H9 (cell line): ENCODE measurements around the gene PCDH17. TPM values are rescaled to one million over a fixed set of nuclear protein-coding genes. Genes with fewer than 3 reads are reported as not detected.

Source experiments
- DNase-seq: peaks from one replicate; pipeline ENCODE4 v3.0.0-alpha.2; 2017
- H2AFZ ChIP-seq: one replicate; pipeline ENCODE4 v1.6.1; 2013; ENCODE audit warnings: mild to moderate bottlenecking, low read length, control low read depth, moderate library complexity
- H2AK5ac ChIP-seq: 2 replicates; pipeline ENCODE4 v1.6.1; 2013; ENCODE audit warnings: low read length, control low read depth, mixed read lengths; ENCODE audit not compliant: insufficient read length
- H2BK120ac ChIP-seq: one replicate; pipeline ENCODE4 v1.6.1; 2013; ENCODE audit warnings: low read depth, mild to moderate bottlenecking, low read length, control low read depth, inconsistent platforms; ENCODE audit not compliant: poor library complexity, severe bottlenecking
- H2BK12ac ChIP-seq: 2 replicates; pipeline ENCODE4 v1.6.1; 2013; ENCODE audit warnings: low read length, control low read depth, mixed read lengths, low read depth; ENCODE audit not compliant: insufficient read length
- H2BK15ac ChIP-seq: 2 replicates; pipeline ENCODE4 v1.6.1; 2013; ENCODE audit warnings: low read depth, low read length, control low read depth
- H2BK20ac ChIP-seq: one replicate; pipeline ENCODE4 v1.6.1; 2013; ENCODE audit warnings: low read depth, mild to moderate bottlenecking, low read length, control low read depth, inconsistent platforms; ENCODE audit not compliant: poor library complexity, severe bottlenecking
- H2BK5ac ChIP-seq: 2 replicates; pipeline ENCODE4 v1.6.1; 2013; ENCODE audit warnings: low read length, control low read depth, mixed read lengths; ENCODE audit not compliant: insufficient read length
- H3K14ac ChIP-seq: 2 replicates; pipeline ENCODE4 v1.6.1; 2013; ENCODE audit warnings: low read length, control low read depth; ENCODE audit not compliant: insufficient read depth
- H3K18ac ChIP-seq: 2 replicates; pipeline ENCODE4 v1.6.1; 2013; ENCODE audit warnings: low read depth, mild to moderate bottlenecking, mixed read lengths, low read length, control low read depth; ENCODE audit not compliant: insufficient read length
- H3K23ac ChIP-seq: 2 replicates; pipeline ENCODE4 v1.6.1; 2013; ENCODE audit warnings: low read length, control low read depth, mixed read lengths, low read depth; ENCODE audit not compliant: insufficient read length
- H3K23me2 ChIP-seq: 2 replicates; pipeline ENCODE4 v1.6.1; 2013; ENCODE audit warnings: low read depth, mild to moderate bottlenecking, mixed read lengths, low read length, control low read depth; ENCODE audit not compliant: insufficient read length, poor library complexity, severe bottlenecking
- H3K27ac ChIP-seq: 2 replicates; pipeline ENCODE4 v1.5.1; 2013; ENCODE audit warnings: low read length, control low read depth, mixed read lengths, low read depth; ENCODE audit not compliant: insufficient read length
- H3K27me3 ChIP-seq: 2 replicates; pipeline ENCODE4 v1.6.1; 2013; ENCODE audit warnings: low read length, control low read depth, inconsistent platforms; ENCODE audit not compliant: insufficient read depth
- H3K4ac ChIP-seq: 2 replicates; pipeline ENCODE4 v1.6.1; 2013; ENCODE audit warnings: low read depth, mild to moderate bottlenecking, control low read depth, inconsistent platforms, low read length, moderate library complexity
- H3K4me1 ChIP-seq: 2 replicates; pipeline ENCODE4 v1.6.1; 2013; ENCODE audit warnings: low read length, control low read depth, inconsistent platforms; ENCODE audit not compliant: insufficient read depth
- H3K4me2 ChIP-seq: 2 replicates; pipeline ENCODE4 v1.6.1; 2013; ENCODE audit warnings: low read length, control low read depth, mixed read lengths; ENCODE audit not compliant: insufficient read length, insufficient read depth
- H3K56ac ChIP-seq: 2 replicates; pipeline ENCODE4 v1.6.1; 2013; ENCODE audit warnings: low read depth, mild to moderate bottlenecking, mixed read lengths, low read length, control low read depth; ENCODE audit not compliant: insufficient read length
- H3K79me1 ChIP-seq: 2 replicates; pipeline ENCODE4 v1.6.1; 2013; ENCODE audit warnings: low read depth, mild to moderate bottlenecking, moderate library complexity, low read length, control low read depth, inconsistent platforms; ENCODE audit not compliant: insufficient read depth, poor library complexity, severe bottlenecking
- H3K79me2 ChIP-seq: 2 replicates; pipeline ENCODE4 v1.6.1; 2013; ENCODE audit warnings: low read length, control low read depth, inconsistent platforms; ENCODE audit not compliant: insufficient read depth
- H3K9ac ChIP-seq: 2 replicates; pipeline ENCODE4 v1.6.1; 2013; ENCODE audit warnings: low read length, control low read depth, mixed read lengths; ENCODE audit not compliant: insufficient read length; ENCODE audit errors: extremely low read depth
- H3K9me3 ChIP-seq: one replicate; pipeline ENCODE4 v1.6.1; 2013; ENCODE audit warnings: low read depth, low read length, inconsistent platforms; ENCODE audit not compliant: control insufficient read depth
- H3T11ph ChIP-seq: one replicate; pipeline ENCODE4 v1.6.1; 2013; ENCODE audit warnings: mild to moderate bottlenecking, low read length, control low read depth, inconsistent platforms
- H4K20me1 ChIP-seq: one replicate; pipeline ENCODE4 v1.6.1; 2013; ENCODE audit not compliant: control insufficient read depth, insufficient read length, insufficient read depth
- H4K5ac ChIP-seq: 2 replicates; pipeline ENCODE4 v1.6.1; 2013; ENCODE audit warnings: low read depth, mild to moderate bottlenecking, mixed read lengths, low read length, control low read depth; ENCODE audit not compliant: insufficient read length
- H4K8ac ChIP-seq: replicated peaks from 2 replicates; pipeline ENCODE4 v1.6.1; 2013; ENCODE audit warnings: low read length, control low read depth, mixed read lengths, low read depth; ENCODE audit not compliant: insufficient read length
- H4K91ac ChIP-seq: 2 replicates; pipeline ENCODE4 v1.6.1; 2013; ENCODE audit warnings: low read depth, mild to moderate bottlenecking, moderate library complexity, mixed read lengths, low read length, control low read depth; ENCODE audit not compliant: insufficient read length
- H3K27ac Mint-ChIP-seq, 3 experiments: 2 replicates in 2 of 3; 3 replicates in 1 of 3; pipeline ENCODE4 v1.8.0; 2020 to 2021; ENCODE audit warnings: mixed read lengths in 3 of 3, mild to moderate bottlenecking in 1 of 3, moderate library complexity in 1 of 3
- H3K27me3 Mint-ChIP-seq: 2 replicates; pipeline ENCODE4 v1.8.0; 2021; ENCODE audit warnings: low read depth, mild to moderate bottlenecking, moderate library complexity, mixed read lengths
- H3K36me3 Mint-ChIP-seq, 3 experiments: 2 replicates in 2 of 3; 3 replicates in 1 of 3; pipeline ENCODE4 v1.8.0; 2020 to 2021; ENCODE audit warnings: low read depth in 3 of 3, mixed read lengths in 3 of 3; ENCODE audit not compliant: insufficient read depth in 1 of 3
- H3K4me1 Mint-ChIP-seq, 2 experiments: 2 replicates each; pipeline ENCODE4 v1.8.0; 2020; ENCODE audit warnings: mixed read lengths in 2 of 2
- H3K4me3 Mint-ChIP-seq, 2 experiments: 2 replicates in 1 of 2; 3 replicates in 1 of 2; pipeline ENCODE4 v1.8.0; 2020 to 2021; ENCODE audit warnings: mild to moderate bottlenecking in 2 of 2, mixed read lengths in 2 of 2, moderate library complexity in 1 of 2
- H3K9me3 Mint-ChIP-seq, 2 experiments: 2 replicates in 1 of 2; 3 replicates in 1 of 2; pipeline ENCODE4 v1.8.0; 2020; ENCODE audit warnings: mild to moderate bottlenecking in 2 of 2, mixed read lengths in 2 of 2, moderate library complexity in 1 of 2
- CTCF ChIP-seq: fragments of 200-600 bp; sonication (generic); conservative IDR thresholded peaks from 3 replicates; pipeline ENCODE4 v1.8.0; 2021; ENCODE audit warnings: antibody characterized with exemption, mild to moderate bottlenecking
- WGBS: extraction: QIAGEN DNeasy Blood & Tissue Kit; methylation state at CpG from one replicate; pipeline ENCODE4 v1.1.7; 2013; ENCODE audit warnings: missing lambda C conversion rate, low lambda C conversion rate, mixed read lengths; ENCODE audit not compliant: insufficient read length; ENCODE audit errors: extremely low coverage; 5-methylcytosine and 5-hydroxymethylcytosine counted together
- total RNA-seq: library from RNA; stranded (reverse); gene quantifications from 2 replicates; pipeline ENCODE4 v1.2.1, GENCODE V29; 2021

The PCDH17 gene
- total RNA-seq, 1 experiment from 2014 or later, result 0.52 TPM

- Histone ChIP-seq H3K18ac (no peak overlapping the region), H3K56ac (no peak overlapping the region), H3K23ac (no peak overlapping the region), H4K5ac (no peak overlapping the region), H3K23me2 (no peaks in the 10 kb centered on the region), H3K79me2 (no peaks in the 10 kb centered on the region), H3K4me1 (no peaks in the 10 kb centered on the region), H3K9me3 (no peaks in the 10 kb centered on the region), H3K79me1 (no peaks in the 10 kb centered on the region), H2BK120ac (no peak overlapping the region), H3K9ac (no peak overlapping the region), H2AFZ (no peak overlapping the region), H3K4ac (no peak overlapping the region), H3K27ac (no peak overlapping the region), H4K20me1 (no peaks in the 10 kb centered on the region), H3T11ph (no peak overlapping the region), H2BK20ac (no peak overlapping the region), H2BK12ac (no peak overlapping the region), H3K27me3 (peaks cover 2% of the 10 kb centered on the region; the same call in 1 of the 2 replicates), H2AK5ac (no peak overlapping the region), H4K8ac (no peak overlapping the region), H3K14ac (no peak overlapping the region), H2BK15ac (no peak overlapping the region), H3K4me2 (no peak overlapping the region), H4K91ac (no peak overlapping the region), H2BK5ac (no peak overlapping the region)
- no peaks in the 10 kb centered on the region for H3K36me3 Mint-ChIP-seq
- H3K27ac Mint-ChIP-seq, result no peak overlapping the region
- H3K9me3 Mint-ChIP-seq, result no peaks in the 10 kb centered on the region
- no peak for TF ChIP-seq CTCF
- WGBS, result no CpG with 5 or more reads among the region's 4 CpGs
- DNase-seq, result no peak
- no peaks in the 10 kb centered on the region for H3K4me1 Mint-ChIP-seq
- peaks cover 18% of the 10 kb centered on the region for H3K27me3 Mint-ChIP-seq
- H3K4me3 Mint-ChIP-seq, result no peak overlapping the region
Observed at GRCh38 chr13:57640607-57641006, 9.1 kb downstream of the PCDH17 start.
